ENCODE data around the gene SOX1. TPM values are rescaled to one million over a fixed set of nuclear protein-coding genes. Genes with fewer than 3 reads are reported as not detected.

Gene SOX1
- polyA plus RNA-seq, 1 donor from 2014 or later: 13.2 TPM

DNA sequence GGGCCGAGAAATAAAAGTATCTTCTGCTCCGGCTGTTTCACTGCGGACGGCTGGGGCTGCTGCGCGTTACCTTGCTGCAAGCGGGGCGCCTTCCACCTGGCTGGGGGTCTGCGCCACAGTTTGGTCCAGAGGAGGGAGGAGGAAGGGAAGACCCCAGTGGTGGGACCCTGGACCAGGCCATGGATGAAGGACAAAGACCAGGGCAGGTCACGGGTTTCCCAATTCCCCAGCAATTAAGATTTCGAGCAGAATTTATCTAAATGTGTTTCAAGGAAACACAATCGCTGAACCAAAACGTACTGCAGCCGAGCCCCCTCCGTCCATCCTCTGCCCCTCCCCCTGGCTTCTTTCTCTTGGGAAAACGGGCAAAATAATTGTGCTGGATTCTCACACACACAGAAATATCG lies 2.9 kb downstream of the SOX1 start:
- H3K9ac ChIP-seq (ENCODE audit: low read length): peak overlapping the region; percentile 89
- peak overlapping the region; percentile 86 for H3K27ac ChIP-seq (ENCODE audit: low read length)
- peaks cover 14% of the 10 kb centered on the region for H3K27me3 ChIP-seq (ENCODE audit: insufficient read depth, low read depth, low read length)

DNA sequence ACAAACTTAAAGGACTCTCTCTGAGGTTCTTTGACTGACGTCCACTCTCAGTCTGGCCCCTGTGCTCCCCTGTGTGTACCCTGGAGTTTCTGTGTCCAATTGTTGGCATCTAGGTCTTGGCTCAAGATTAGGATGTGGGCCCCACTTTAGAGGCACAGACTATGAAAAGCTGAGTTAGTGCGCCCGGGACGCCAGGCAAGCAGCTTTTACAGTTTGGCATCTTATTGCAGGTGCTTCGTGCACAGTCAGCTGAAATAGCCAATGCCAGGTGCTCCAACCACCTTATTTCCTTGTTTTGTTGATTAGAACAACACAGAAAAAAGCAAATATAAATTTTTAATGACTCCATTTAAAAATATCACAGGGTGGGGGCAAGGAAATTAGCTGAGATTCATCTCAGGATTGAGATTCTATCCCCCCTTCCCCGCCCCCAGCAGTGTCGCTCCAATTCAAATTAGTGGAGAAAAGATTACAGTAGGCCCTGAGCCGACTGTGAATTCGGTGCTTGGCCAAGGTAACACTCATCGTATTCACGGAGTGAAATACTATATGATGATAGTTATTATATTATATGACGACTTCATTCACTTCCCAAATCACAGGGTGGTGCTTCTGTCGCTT lies 4.3 kb downstream of the SOX1 start:
- TF ChIP-seq MXI1 (conservative IDR thresholded peaks at IDR 0.05; ENCODE audit: poor library complexity, severe bottlenecking) (no peak), POLR2AphosphoS5 (IDR thresholded peaks at IDR 0.05) (peak; percentile 3), EZH2 (IDR thresholded peaks at IDR 0.05; ENCODE audit: borderline replicate concordance, insufficient read depth, low read length, poor library complexity, severe bottlenecking) (no peak), RAD21 (conservative IDR thresholded peaks at IDR 0.05) (peak; percentile 4), TAF1 (IDR thresholded peaks at IDR 0.05; ENCODE audit: low read depth) (no peak)
- TF ChIP-seq, protein P1, sequence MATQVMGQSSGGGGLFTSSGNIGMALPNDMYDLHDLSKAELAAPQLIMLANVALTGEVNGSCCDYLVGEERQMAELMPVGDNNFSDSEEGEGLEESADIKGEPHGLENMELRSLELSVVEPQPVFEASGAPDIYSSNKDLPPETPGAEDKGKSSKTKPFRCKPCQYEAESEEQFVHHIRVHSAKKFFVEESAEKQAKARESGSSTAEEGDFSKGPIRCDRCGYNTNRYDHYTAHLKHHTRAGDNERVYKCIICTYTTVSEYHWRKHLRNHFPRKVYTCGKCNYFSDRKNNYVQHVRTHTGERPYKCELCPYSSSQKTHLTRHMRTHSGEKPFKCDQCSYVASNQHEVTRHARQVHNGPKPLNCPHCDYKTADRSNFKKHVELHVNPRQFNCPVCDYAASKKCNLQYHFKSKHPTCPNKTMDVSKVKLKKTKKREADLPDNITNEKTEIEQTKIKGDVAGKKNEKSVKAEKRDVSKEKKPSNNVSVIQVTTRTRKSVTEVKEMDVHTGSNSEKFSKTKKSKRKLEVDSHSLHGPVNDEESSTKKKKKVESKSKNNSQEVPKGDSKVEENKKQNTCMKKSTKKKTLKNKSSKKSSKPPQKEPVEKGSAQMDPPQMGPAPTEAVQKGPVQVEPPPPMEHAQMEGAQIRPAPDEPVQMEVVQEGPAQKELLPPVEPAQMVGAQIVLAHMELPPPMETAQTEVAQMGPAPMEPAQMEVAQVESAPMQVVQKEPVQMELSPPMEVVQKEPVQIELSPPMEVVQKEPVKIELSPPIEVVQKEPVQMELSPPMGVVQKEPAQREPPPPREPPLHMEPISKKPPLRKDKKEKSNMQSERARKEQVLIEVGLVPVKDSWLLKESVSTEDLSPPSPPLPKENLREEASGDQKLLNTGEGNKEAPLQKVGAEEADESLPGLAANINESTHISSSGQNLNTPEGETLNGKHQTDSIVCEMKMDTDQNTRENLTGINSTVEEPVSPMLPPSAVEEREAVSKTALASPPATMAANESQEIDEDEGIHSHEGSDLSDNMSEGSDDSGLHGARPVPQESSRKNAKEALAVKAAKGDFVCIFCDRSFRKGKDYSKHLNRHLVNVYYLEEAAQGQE (IDR thresholded peaks at IDR 0.05; ENCODE audit: borderline replicate concordance): peak; percentile 16
- H3K9me3 ChIP-seq (ENCODE audit: low read length): no peaks in the 10 kb centered on the region
- peak overlapping the region; percentile 76 for H3K4me3 ChIP-seq (ENCODE audit: low read length)
- H3K9me2 ChIP-seq (ENCODE audit: insufficient read depth, low read length): no peaks in the 10 kb centered on the region
- no peak overlapping the region for H2AFZ ChIP-seq (ENCODE audit: low read depth, low read length)
- H3K36me3 ChIP-seq (ENCODE audit: insufficient read depth, low read length): no peaks in the 10 kb centered on the region
- peaks cover under 1% of the 10 kb centered on the region for H3K27me3 ChIP-seq (ENCODE audit: insufficient read depth, low read depth, low read length)
- H4K20me1 ChIP-seq (ENCODE audit: insufficient read depth): no peaks in the 10 kb centered on the region
- peak overlapping the region; percentile 89 for H3K9ac ChIP-seq (ENCODE audit: low read length)
- peak overlapping the region; percentile 54 for H3K4me2 ChIP-seq (ENCODE audit: low read length)
- no peaks in the 10 kb centered on the region for H3F3A ChIP-seq (ENCODE audit: insufficient read depth, low read length, poor library complexity, severe bottlenecking)
- peak overlapping the region; percentile 86 for H3K27ac ChIP-seq (ENCODE audit: low read length)
- peaks cover 74% of the 10 kb centered on the region for H3K79me2 ChIP-seq (replicated peaks; ENCODE audit: insufficient read depth, low read length)

More for the DNA sequence above, 2.9 kb downstream of the SOX1 start:
- H3K36me3 ChIP-seq (ENCODE audit: insufficient read depth, low read length): no peaks in the 10 kb centered on the region
- no peak overlapping the region for H2AFZ ChIP-seq (ENCODE audit: low read depth, low read length)
- H3K9me3 ChIP-seq (ENCODE audit: low read length): no peaks in the 10 kb centered on the region
- H3F3A ChIP-seq (ENCODE audit: insufficient read depth, low read length, poor library complexity, severe bottlenecking): no peaks in the 10 kb centered on the region
- peak overlapping the region; percentile 54 for H3K4me2 ChIP-seq (ENCODE audit: low read length)
- TF ChIP-seq CTCF (IDR thresholded peaks at IDR 0.05; ENCODE audit: poor library complexity, severe bottlenecking) (no peak), TAF1 (IDR thresholded peaks at IDR 0.05; ENCODE audit: low read depth) (no peak), POLR2AphosphoS5 (IDR thresholded peaks at IDR 0.05) (peak; percentile 6), SMC3 (conservative IDR thresholded peaks at IDR 0.05; ENCODE audit: poor library complexity) (peak; percentile 27)
- H4K20me1 ChIP-seq (ENCODE audit: insufficient read depth): no peaks in the 10 kb centered on the region
- no peaks in the 10 kb centered on the region for H3K9me2 ChIP-seq (ENCODE audit: insufficient read depth, low read length)
- H3K4me3 ChIP-seq (ENCODE audit: low read length): peak overlapping the region; percentile 76
- H3K79me2 ChIP-seq (replicated peaks; ENCODE audit: insufficient read depth, low read length): peaks cover 74% of the 10 kb centered on the region
